H1 (cell line): ENCODE results near the gene WNT9A. TPM values are rescaled to one million over a fixed set of nuclear protein-coding genes. Genes with fewer than 3 reads are reported as not detected.

Experiments used
- BCL11A ChIP-seq, 2 experiments: IDR thresholded peaks; one replicate each; pipeline ENCODE4 v1.6.1; 2011; ENCODE audit warnings: low read depth in 2 of 2, low read length in 2 of 2, mild to moderate bottlenecking in 2 of 2
- CTBP2 ChIP-seq: IDR thresholded peaks from 2 replicates; pipeline ENCODE4 v1.7.0; 2011; ENCODE audit warnings: borderline replicate concordance, mild to moderate bottlenecking, moderate library complexity, mixed read lengths, low read length; ENCODE audit not compliant: insufficient read depth, insufficient read length
- GABPA ChIP-seq: IDR thresholded peaks from 2 replicates; pipeline ENCODE4 v1.6.1; 2011; ENCODE audit warnings: mild to moderate bottlenecking, low read length, moderate library complexity, borderline replicate concordance; ENCODE audit not compliant: insufficient read depth
- TEAD4 ChIP-seq: IDR thresholded peaks from 2 replicates; pipeline ENCODE4 v1.6.1; 2012; ENCODE audit warnings: low read depth, low read length, inconsistent platforms, mixed read lengths
- polyA plus RNA-seq, 7 experiments: library from polyadenylated mRNA; depleted of rRNA in 3 of 7; stranded (reverse) in 5 of 7; unstranded in 2 of 7; fragments of >200 nt in 5 of 7; fragments of 200-250 nt in 2 of 7; gene quantifications; 1 replicate in 5 of 7; 2 replicates in 1 of 7; 4 replicates in 1 of 7; pipeline versions ENCODE4 v1.2.1 to v1.2.3, GENCODE V29; 2011 to 2013; ENCODE audit warnings: missing spikeins in 2 of 7, mixed read lengths in 2 of 7
- total RNA-seq: library from RNA; stranded (reverse); fragmentation: NEBNext Ultra II Directional; extraction: Animal tissue kit (Norgen Biotek cat#: 25700); gene quantifications from 2 replicates; pipeline ENCODE4 v1.2.1, GENCODE V29; 2021

Gene WNT9A
- total and polyA plus RNA-seq, 2 of the 8 experiments (the other 6 are each of a cell fraction or from before 2014, with no cell fraction given) = 1.1 to 1.5 TPM

DNA sequence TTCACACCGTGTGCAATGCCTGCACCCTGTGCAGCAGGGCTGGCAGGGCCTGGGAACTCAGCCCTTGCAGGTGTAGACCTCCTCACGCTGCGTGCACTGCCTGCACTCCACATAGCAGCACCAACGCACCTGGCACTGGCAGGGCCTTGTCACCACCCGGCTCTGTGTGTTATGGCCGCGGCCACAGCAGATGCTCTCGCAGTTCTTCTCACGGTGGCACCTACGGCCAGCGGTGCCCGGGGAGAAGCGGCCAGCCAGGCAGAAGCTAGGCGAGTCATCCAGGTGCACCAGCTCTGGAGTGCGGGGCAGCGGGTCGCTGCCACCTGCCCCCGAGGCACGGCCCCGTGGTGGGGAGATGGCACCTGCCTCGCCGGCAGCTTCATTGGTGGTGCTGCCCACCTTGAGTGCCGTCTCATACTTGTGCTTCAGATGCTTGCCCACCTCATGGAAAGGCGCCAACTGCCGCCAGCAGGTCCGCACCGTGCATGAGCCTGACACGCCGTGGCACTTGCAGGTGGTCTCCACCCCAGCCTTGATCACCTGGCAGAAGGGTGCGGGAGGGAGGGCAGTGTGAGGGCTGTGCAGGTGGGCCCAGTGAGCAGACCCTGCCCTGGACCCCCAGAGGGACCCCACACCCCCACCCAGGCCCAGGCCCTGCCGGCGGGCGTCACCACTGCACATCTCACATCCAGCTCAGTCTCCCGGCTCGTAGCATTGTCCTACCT, 26.1 kb downstream of the WNT9A start (continued):
- TF ChIP-seq CTBP2 (no peak), TEAD4 (no peak), GABPA (no peak), BCL11A (IDR thresholded peaks at IDR 0.05; ENCODE audit: low read depth in 2 of 2, low read length in 2 of 2) (no peak)
